Fibroblast of peridontal ligament (primary cell): ENCODE measurements around the gene ABCC11.
"Not testable (repeated sequence)": the region's sequence is repeated elsewhere in the genome, so short reads cannot be mapped to it uniquely, and the experiment has no call there.

ENCODE experiments used
- DNase-seq: peaks from one replicate; pipeline ENCODE4 v3.0.0-alpha.2; 2010; ENCODE audit errors: extremely low read depth

Gene ABCC11

DNA sequence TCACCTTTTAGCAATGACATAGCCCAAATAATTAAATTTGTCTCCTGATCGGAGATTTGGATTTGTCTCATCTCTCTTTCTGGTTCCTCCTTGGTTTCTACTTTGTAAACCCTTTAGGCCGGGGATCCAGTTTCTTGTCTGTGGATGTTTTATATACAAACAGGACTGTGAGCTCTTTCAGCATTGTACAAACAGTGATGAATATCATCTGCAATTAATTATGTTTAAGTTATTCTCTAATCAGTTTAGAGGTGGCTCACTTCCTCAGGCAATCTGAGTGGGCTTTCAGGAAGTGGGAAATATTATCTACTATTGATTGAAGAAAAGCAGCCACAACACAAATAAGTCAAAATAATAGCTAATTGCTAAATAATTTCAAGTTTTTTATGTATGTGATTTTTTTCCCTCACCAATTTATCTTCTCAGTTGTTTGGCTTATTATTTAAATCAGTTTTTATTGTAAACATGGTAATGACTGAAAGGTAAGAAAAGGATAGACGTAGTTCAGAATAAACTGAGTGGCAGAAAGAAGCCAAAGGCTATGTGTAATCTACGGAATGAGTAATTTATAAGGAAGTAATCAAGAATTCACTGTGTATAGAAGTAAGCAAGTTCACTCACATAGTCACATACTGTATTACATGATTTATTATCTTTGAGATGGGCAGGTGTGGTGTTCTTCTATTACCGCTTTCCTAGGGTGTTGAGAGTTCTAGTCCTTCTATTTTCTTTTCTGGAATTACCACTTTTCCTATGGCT, 3.4 kb upstream of the ABCC11 start:
- DNase-seq = peak; percentile 31

DNA sequence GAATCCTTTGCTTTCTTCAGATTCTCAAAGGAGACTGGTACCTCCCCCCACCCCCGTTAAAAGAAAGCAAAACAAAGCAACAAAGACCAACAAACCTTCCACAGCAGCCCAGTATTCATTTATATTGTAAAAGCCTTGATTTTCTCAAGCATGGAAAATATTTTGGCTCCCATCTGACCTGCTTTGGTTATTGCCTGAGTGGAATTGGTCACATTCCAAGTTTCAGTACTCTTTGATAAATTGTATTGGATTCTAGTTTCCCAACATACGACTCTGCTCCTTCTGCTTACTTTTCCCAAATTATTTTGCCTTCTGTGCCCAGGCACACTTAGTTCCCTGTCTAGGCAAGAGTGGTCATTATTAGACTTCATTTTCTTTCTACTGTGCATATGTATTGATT, 1.3 kb downstream of the ABCC11 start:
- peak; percentile 72 for DNase-seq

DNA sequence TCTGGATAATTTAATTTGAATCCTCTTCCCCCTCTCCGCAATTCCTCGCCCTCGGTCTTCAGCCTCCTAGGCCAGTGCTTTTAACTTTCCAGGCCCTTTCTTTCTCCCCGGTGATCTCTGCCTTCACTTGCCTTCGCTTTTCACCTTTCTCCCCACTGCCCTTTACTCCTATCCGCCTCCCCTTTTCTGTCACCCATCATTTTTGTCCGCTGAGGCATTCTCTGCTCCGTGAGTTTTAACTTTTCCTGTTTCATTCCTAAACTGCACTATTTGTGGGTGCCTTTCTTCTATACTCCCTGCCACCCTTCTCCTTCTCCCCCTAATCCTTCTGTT, 2.5 kb downstream of the ABCC11 start:
- peak; percentile 18 for DNase-seq

- peak; percentile 86 for DNase-seq
These were observed 3.1 kb downstream of the ABCC11 start, which contains the start of gene LONP2 for GRCh38 chr16:48244080-48244862. Gene LONP2 (plus strand): TSS chr16:48244300. CDS start chr16:48244389, 89 bp downstream.

GRCh38 chr16:48240147-48240546, 7.2 kb downstream of the ABCC11 start:
- DNase-seq = not testable (repeated sequence)

- DNase-seq = no peak
These were observed 11.1 kb downstream of the ABCC11 start for GRCh38 chr16:48236286-48236685.

GRCh38 chr16:48235556-48236136, 11.7 kb downstream of the ABCC11 start:
- no peak for DNase-seq

GRCh38 chr16:48235058-48235555, 12.2 kb downstream of the ABCC11 start:
- no peak for DNase-seq

- DNase-seq = no peak
These were observed 12.7 kb downstream of the ABCC11 start for GRCh38 chr16:48234630-48235029.

DNA sequence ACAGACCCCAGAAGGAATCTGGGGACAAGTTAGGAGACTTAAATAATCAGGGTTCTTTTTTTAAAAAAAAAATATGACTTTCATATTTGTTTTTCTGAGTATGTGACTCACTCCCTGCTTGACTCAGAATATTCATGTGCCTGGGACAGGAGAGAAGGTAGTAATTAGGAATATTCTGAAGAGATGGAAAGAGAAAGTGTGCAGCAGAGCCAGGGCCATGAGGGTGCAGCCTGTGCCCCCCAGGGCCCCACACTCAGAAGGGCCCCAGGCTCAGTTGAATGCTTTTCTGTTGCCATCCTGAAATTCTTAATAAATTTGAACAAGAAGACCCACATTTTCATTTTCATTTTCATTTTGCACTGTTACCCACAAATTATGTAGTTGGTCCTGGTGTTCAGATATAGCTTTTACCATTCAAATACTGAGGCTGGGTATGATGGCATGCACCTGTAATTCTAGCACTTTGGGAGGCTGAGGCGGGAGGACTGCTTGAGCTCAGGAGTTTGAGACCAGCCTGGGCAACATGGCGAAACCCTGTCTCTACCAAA, 14.8 kb downstream of the ABCC11 start:
- peak; percentile 12 for DNase-seq

GRCh38 chr16:48231727-48232492, 15.4 kb downstream of the ABCC11 start:
- DNase-seq = peak; percentile 45

GRCh38 chr16:48225456-48225855, 21.9 kb downstream of the ABCC11 start:
- no peak for DNase-seq

GRCh38 chr16:48223490-48223889, 23.8 kb downstream of the ABCC11 start:
- no peak for DNase-seq

GRCh38 chr16:48220891-48221290, 26.4 kb downstream of the ABCC11 start:
- no peak for DNase-seq

DNA sequence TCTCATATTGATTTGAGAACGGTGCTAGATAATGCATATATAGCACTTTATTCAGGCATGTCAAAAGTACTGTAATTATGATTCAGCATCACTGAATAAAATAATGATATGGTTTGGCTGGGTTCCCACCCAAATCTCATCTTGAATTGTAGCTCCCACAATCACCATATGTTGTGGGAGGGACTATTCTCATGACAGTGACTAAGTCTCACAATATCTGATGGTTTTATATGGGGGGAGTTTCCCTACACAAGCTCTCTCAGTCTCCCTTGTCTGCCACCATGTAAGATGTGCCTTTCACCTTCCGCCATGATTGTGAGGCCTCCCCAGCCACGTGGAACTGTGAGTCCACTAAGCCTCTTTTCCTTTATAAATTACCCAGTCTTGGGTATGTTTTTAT, 28.9 kb downstream of the ABCC11 start:
- DNase-seq = no peak

- DNase-seq = no peak
These were observed 29.6 kb downstream of the ABCC11 start for GRCh38 chr16:48217708-48218107.

- DNase-seq = no peak
These were observed 31.6 kb downstream of the ABCC11 start for GRCh38 chr16:48215738-48216137.

DNA sequence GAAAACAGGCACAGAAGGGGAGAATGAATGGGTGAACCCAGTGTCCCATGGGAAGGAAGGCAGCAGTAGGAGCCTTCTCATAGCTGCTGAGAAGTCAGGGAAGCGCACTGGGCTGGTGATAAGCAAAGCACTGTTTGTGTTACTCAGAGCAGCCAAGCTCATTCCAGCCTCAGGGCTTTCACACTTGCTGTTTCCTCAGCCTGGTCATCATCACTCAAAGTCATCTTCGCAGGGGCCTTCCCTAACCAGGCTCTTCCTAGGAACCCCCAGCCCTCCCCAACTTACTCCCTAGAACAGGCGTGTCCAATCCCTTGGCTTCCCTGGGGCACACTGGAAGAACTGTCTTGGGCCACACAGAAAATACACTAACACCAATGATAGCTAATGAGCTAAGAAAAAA, 35.3 kb downstream of the ABCC11 start:
- DNase-seq = no peak

DNA sequence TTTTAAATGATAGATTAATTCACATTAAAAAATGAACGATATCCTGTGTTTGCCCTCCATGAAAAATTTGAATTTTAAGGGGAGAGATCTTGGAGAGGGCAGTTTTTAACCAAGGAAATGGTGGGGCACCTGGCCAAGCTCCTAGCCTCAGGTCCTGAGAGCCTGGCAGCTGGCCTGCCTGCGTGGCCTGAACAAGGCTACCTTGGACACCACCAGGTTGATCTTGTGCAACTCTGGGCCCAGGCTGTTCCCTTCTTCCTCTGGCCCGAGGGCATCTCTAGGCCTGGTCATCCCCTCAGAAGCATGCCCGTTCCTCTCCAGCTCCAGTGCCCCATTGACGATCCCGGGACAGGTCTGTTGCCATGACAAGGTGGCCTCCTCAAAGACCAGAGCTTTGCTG, 36.6 kb downstream of the ABCC11 start:
- no peak for DNase-seq

DNA sequence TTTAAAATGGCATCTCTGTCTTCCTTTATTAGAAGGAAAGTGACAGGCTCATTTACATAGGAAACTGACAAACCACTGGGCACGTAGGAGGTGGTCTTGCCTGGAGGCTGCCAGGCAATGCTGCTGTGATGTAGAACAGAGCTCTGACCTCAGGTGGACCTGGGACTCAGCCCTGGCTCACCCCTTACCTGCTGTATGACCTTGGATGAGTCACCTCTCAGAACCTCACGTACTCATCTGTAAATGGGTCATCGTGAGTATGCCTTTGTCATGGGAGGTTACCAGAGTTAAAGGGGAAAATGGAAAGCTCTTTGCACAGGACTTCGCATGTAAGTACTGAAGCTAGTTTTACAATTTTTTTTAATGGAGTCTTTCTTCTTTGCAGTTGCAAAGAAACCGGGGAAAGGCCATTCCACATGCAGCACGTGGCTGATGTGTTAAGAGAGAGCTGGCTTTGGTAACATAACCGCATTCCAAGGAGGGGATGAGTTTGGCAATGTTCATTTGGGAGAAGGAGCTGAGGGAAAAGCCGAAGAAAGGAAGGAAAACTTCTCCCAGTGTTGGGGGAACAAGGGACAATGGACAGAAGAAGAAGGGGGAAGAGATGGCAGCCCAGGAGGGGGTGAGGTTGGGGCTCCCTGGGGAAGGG, 40.6 kb downstream of the ABCC11 start:
- peak; percentile 8 for DNase-seq

DNA sequence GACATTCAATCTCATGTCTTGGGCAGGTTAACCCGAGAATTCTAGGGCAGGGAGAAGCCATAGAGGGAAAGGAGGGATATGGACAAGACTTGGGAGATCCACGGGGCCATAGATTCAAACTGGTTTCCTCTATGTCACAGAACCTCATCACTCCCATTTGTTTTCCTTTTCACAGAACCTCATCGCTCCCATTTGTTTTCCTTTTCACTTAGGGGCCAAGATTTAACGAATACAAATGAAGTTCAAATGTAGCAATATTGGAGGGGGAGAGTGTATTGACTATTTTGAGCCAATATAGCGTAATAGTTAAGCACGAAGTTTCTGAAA, 42.6 kb downstream of the ABCC11 start:
- DNase-seq = no peak
